ENCODE results near the gene CCIN. TPM values are rescaled to one million over a fixed set of nuclear protein-coding genes. Genes with fewer than 3 reads are reported as not detected.

CCIN gene
- total and polyA plus RNA-seq, 3 donors from 2014 or later = 48.7 to 171 (median 84.8) TPM

GRCh38 chr9:36146651-36147050 lies 22.5 kb upstream of the CCIN start:
- H3K27ac ChIP-seq = no peak overlapping the region

GRCh38 chr9:36147441-36148175 lies 21.6 kb upstream of the CCIN start:
- Histone ChIP-seq H3K4me1 (peaks cover 25% of the 10 kb centered on the region), H3K4me3 (no peak overlapping the region), H3K27me3 (no peaks in the 10 kb centered on the region), H3K27ac (peak overlapping the region in 1 of 2 donors; percentile 63), H3K9me3 (no peaks in the 10 kb centered on the region), H3K36me3 (ENCODE audit: low read depth, missing control alignments) (no peaks in the 10 kb centered on the region)
- no peak for DNase-seq
- 92 to 94% methylated on average over 14 of the region's 14 CpGs for WGBS, 2 donors
- intact Hi-C loops (cut with DNase I; ENCODE audit: low total_unique reads) = no loop called here
- TF ChIP-seq POLR2A (IDR thresholded peaks at IDR 0.05) = no peak
- TF ChIP-seq CTCF (IDR thresholded peaks at IDR 0.05) = no peak

More at GRCh38 chr9:36146651-36147050, 22.5 kb upstream of the CCIN start:
- no peaks in the 10 kb centered on the region for H3K36me3 ChIP-seq (ENCODE audit: low read depth, missing control alignments)
- no peak overlapping the region for H3K4me3 ChIP-seq
- intact Hi-C loops (cut with DNase I; ENCODE audit: low total_unique reads) = no loop called here
- DNase-seq = no peak
- no peaks in the 10 kb centered on the region for H3K9me3 ChIP-seq
- no peaks in the 10 kb centered on the region for H3K27me3 ChIP-seq
- H3K4me1 ChIP-seq = peaks cover 30% of the 10 kb centered on the region
- WGBS, 2 donors = 88 to 96% methylated on average over 10 of the region's 10 CpGs
- TF ChIP-seq POLR2A (IDR thresholded peaks at IDR 0.05) = no peak
- no peak for TF ChIP-seq CTCF (IDR thresholded peaks at IDR 0.05)

- no peak overlapping the region for H3K4me3 ChIP-seq
- H3K36me3 ChIP-seq (ENCODE audit: low read depth, missing control alignments) = no peaks in the 10 kb centered on the region
- intact Hi-C loops (cut with DNase I; ENCODE audit: low total_unique reads) = no loop called here
- TF ChIP-seq CTCF (IDR thresholded peaks at IDR 0.05) (peak in 1 of 3 experiments; percentile 7), POLR2A (IDR thresholded peaks at IDR 0.05) (no peak)
- no peaks in the 10 kb centered on the region for H3K27me3 ChIP-seq
- no peaks in the 10 kb centered on the region for H3K9me3 ChIP-seq
- peak; percentile 95 for DNase-seq
- 36% methylated on average over 8 to 14 of the region's 14 CpGs for WGBS, 2 donors
- peaks cover 17% of the 10 kb centered on the region for H3K4me1 ChIP-seq
- H3K27ac ChIP-seq = peak overlapping the region; percentile 59 to 63
Observed at GRCh38 chr9:36148311-36149051, 20.7 kb upstream of the CCIN start.

DNA sequence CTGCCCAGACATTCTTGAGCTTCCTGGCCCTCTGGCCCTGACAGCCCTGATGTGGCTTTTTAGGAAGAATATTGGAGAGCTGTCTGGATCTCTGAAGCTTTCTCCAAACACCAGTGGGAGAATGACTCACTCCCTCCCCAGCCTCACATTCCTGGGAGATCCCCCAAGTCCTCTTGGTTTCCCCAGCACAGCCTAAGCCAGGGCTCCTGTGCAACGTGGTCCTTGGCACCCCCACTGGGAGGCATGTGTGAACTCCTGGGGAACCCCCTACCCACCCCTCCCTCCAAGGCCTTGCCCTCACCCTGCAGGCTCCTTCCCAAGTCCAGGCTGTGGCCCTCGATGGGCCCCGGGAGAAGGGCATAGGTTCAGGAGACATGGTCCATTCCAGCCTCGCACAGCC lies 20.0 kb upstream of the CCIN start:
- TF ChIP-seq POLR2A (IDR thresholded peaks at IDR 0.05) (no peak), CTCF (IDR thresholded peaks at IDR 0.05) (no peak)
- Histone ChIP-seq H3K27me3 (no peaks in the 10 kb centered on the region), H3K4me3 (no peak overlapping the region), H3K4me1 (peaks cover 17% of the 10 kb centered on the region), H3K27ac (peak overlapping the region in 1 of 2 donors; percentile 59), H3K36me3 (ENCODE audit: low read depth, missing control alignments) (no peaks in the 10 kb centered on the region), H3K9me3 (no peaks in the 10 kb centered on the region)
- WGBS, 2 donors = 42 to 80% methylated on average over 1 to 4 of the region's 4 CpGs
- DNase-seq = no peak
- intact Hi-C loops (cut with DNase I; ENCODE audit: low total_unique reads) = no loop called here
